Retina (tissue), 1 donor: ENCODE data around the gene PLCH2.

Experiments
- DNase-seq: peaks from one replicate; pipeline ENCODE4 v3.0.0-alpha.2; 2016

Gene PLCH2

DNA sequence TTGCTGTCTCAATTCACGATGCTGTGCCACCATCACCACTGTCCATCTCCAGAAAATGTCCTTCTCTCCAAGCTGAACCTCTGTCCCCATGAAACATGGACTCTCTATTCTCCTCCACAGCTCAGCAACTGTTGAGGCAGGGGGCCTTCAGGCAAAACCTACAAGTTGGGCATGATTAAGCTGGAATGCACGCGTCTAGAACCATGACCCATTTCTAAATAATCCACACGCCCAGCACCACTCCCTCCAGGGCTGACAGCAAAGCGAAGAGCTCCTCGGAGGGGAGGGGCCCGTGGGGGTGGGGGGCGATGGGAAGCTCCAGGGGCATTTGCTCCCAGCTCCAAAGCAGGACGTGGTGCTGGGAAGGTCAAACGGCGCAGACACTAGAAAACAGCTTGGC is 57.3 kb downstream of the PLCH2 start:
- DNase-seq = no peak

DNA sequence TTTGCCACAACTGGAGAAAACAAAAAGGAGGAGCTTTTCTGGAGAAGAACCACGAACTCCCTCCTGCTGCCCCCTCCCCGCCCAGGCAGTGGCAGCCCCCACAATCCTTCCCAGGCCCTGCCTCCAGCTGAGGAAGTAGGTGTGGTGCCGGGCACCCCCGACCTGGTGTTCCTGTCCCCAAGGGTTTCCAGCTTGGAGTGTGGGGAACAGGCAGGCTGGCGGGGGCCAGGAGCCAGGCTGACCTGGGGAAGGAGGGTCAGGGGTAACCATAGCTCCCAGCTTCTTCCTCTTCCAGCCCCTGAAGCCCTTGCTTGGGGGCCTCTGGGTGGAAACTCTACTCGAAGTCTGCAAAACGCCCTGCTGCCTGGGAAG is 58.2 kb downstream of the PLCH2 start:
- no peak for DNase-seq

DNA sequence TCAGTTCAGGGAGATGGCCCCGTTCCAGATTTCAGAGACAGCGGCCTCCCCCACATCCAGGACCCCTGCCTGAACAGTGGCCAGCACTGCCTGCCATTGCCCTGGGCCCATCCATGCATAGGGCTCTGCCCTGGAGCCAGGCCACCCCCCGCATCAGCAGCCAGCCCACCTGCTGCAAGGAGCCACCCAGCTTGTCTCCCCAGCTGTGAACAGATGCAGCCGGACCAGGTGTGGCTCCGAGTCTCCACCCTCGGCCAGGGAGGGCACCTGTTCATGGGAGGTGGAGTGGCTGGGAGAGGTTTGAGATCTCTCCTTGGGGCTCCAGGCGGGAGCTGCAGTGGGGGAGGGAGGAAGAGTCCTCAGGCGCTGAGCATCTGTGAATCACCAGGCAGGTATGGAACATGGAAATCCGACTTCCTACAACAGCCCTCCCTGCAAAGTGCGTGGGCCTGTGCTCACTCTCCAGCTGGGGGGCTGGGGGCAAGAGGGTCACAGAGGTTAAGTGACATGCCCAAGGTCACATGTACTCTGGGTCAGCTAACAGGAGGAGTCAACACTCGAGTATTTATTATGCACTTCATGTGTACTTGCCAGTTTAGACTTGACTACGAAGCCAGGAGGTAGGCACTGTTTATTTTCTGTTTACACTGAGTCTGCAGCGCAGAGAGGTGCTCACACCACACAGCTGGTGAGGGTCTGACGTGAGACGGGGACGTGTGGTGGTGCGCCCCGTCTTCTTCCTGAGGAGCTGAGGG is 58.8 kb downstream of the PLCH2 start:
- DNase-seq = peak; percentile 44

DNA sequence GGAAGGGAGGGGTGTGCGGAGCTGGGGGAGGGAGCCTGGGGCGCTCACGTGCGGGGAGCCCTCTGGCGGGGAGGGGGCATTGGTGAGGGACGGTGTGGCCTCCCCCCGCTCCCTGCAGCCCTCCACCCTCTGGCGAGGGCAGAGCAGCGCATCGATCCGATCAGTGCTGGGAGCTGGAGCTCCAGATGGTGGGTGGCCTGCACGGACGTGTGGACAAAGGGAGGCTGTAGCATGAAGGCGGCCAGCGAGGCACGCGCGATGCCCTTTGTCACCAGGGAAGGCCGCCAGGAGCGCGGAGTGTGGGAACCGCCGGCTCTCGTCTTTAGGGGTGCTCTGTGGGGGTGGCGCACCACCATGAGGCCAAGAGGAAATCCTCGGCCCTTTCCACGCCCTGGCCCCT is 59.4 kb downstream of the PLCH2 start:
- DNase-seq = peak; percentile 81

DNA sequence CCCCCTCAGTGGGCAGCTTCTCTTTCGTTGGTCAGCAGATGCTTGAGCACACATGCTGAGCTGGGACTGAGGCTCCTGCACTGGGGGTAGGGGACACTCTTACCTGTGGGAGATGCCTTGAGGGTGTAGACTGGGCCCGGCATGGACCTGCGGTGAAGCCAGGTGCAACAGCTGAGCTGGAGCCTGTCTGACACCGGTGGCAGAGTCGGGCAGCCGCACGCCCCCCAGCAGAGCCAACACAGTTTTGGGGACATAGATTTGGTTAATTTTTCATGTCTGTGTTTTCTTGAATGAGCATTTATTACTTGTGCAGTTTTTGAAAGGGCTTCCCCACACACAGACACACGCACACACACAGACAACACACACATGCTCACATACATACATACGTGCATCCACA is 59.9 kb downstream of the PLCH2 start:
- peak; percentile 43 for DNase-seq

DNA sequence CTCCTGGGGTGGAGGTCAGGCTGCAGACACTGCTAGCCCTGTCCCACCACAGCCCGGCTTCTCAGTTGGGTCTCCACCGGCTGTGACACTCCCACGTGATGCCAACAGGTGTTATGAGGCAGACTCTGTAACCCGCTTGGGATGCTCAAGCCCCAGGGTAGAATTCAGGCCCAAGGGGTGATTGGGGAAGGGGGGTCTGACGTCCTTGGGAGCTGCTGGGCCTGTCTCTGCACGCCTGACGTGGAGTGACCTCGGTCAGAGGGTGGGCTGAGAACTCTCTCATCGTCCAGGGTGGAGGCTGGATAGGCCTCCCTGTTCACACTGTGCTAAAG is 61.7 kb downstream of the PLCH2 start:
- no peak for DNase-seq

DNA sequence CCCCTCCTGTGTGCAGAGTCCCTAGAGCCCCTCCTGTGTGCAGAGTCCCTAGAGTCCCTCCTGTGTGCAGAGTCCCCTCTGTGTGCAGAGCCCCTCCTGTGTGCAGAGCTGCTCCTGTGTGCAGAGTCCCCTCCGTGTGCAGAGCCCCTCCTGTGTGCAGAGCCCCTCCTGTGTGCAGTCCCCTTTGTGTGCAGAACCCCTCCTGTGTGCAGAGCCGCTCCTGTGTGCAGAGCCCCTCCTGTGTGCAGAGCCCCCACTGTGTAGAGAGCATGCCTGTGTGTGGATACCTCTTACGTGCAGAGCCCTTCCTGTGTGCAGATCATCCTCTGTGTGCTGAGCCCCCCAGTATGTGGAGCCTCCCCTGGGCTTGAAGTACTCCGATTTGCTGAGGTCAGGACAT is 62.3 kb downstream of the PLCH2 start:
- no peak for DNase-seq

DNA sequence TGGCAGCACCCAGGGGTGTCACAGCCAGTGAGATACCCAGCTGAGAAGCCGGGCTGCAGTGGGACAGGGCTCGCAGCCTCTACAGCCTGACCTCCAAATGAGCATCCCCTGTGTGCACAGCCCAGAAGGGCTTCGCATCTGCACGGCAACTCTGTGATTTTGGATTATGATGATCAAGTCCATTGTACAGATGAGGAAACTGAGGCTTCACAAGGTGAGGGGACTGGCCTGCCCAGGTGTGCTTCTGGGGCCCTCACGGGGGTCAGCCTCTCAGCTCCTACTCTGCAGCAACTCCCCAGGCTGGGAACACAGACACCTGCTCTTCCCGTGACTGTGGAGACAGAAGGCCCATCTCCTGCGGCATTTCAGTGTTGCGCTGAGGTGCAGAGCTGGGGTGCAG is 62.8 kb downstream of the PLCH2 start:
- DNase-seq = peak; percentile 3

DNA sequence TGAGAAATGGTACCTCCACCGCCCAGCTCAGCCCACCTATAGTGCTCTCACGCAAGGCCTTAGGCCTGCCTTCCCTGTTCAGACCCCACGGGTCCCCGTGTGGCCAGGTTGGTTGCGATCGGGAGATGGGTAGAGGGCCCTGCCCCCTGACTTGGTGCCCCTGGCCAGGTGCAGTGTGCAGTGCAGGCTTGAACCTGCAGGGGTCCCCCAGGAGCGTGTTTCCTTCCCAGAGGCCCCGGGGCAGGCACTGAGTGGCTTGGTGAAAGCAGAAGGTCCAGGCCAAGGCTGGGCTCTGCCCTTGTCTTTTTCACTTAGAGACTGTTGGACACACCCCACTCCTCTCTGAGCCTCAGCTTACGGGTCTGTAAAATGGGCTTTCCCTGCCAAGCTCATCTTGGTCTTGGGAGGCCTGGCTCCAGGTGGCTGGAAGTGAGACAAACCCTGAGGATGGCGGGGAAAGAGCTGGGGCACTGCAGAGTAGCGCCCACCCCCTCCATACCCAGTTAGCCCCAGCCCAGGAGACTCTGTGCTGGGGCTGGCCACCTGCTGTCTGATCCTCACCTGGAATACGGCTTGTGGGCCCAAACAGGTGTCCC is 63.3 kb downstream of the PLCH2 start:
- peak; percentile 33 for DNase-seq

DNA sequence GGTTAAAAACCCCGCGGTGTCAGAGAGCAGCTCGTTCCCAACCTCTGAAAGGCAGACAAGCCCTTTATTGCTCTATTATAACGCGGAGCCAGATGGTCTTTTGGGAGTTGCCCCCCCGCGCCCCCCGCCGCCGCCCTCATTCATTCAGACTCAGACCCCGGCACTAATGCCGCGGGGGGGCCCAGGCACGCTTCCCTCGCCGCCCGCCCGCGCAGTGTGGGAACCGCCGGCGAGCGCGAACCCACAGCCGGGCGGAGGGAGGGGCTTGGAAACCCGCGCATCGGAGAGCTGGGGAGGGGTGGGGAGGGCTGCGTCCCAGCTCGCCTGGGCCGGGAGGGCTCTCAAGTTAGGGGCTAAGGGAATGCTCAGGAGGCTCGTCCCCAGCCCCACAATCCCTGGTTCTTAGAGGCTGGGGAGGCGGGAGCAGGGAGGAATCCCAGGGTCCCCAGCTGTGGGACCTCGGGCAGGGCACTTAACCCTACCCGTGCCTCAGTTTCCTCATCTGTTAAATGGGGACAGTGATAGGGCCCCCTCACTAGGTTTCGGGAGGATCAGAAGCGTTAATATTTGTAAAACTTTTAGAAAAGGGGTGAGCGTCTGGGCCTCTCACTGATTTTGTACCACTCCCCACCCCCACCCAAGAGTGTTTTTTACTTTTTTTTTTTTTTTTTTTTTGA is 64.9 kb downstream of the PLCH2 start:
- peak; percentile 76 for DNase-seq

DNA sequence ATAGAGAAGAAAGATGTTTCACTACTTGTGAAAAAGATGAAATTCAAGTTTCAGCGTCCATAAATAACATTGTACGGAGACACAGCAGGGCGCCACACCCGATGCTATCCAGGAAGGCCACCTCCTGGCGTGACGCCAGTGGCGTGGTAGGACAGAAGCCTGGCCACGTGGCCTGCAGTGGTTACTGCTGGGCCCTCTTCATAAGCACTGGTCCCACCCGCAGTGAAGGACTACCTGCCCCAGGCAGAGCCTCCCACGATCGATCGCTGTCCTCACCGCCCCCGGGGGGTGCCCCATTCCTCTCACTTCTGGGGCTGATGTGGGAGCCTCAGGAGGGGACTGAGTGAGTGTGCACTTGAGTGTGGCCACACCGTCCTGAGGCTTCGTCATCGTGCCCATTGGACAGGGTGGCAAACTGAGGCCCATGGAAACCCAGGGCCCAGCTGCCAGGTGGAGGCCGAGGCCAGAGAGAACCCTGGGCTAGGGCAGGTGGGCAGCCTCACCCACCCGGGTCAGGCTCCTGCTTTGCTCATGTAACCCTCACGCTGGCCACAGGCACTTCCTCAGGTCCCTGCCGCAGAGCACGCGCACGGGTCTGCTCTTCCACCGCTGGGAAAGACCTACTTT is 65.6 kb downstream of the PLCH2 start:
- peak; percentile 44 for DNase-seq

DNA sequence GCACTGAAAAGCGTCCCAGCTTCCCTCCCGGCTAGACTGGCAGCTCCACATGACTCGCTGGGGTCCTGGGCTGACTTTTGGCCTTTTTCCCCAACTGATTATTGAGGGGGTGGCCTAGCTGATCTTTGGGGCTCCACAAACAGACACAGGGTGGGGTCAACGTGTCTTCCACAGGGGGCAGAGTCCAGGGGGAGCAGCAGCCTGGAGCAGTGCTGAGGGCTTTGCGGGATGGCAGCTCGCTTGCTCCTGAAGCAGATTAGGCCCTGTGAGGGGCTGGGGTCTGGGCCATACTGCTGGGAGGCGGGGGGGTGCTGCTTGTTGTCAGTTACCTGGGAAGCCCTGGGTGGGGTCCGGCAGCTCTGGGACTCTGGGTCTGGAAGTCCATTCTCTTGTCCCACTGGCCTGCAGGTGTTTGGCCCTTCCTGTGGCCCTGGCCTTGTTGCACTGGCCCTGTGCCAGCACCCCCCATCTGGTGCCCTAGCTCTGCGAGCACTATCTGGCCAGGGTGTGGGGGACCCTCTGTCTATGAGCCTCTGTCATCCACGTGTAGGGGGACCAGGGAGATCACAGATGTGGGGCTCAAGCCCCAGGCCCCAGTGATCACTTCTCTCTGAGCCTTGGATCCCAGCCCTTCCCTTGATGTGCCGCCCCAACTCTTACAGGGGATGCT is 66.3 kb downstream of the PLCH2 start:
- DNase-seq = no peak

DNA sequence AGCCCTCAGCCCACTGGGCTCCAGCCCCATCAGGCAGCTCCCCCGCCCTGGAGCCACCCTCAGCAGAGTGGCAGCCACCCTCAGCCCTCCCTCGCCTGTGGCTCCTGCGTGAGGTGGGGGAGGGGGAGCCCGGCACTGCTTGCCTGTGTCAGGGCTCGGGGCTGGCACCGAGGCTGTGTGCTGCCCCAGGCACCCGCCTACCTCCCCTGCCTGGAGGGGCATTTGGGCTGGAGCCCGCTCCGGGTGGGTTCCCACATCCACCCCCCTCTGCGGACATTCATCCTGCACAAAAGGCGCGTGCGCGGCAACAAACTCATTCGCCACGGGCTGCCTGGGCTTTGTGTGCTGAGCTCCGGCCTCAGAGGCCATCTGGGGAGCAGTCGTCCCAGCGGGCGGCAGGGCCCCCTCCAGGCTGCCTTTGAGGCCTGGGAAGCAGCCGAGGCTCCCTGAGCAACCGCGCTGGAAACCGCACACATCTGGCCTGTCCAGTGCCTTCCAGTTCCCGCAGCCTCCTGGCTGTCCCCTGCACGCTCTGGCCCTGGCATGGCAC is 67.5 kb downstream of the PLCH2 start:
- peak; percentile 88 for DNase-seq

DNA sequence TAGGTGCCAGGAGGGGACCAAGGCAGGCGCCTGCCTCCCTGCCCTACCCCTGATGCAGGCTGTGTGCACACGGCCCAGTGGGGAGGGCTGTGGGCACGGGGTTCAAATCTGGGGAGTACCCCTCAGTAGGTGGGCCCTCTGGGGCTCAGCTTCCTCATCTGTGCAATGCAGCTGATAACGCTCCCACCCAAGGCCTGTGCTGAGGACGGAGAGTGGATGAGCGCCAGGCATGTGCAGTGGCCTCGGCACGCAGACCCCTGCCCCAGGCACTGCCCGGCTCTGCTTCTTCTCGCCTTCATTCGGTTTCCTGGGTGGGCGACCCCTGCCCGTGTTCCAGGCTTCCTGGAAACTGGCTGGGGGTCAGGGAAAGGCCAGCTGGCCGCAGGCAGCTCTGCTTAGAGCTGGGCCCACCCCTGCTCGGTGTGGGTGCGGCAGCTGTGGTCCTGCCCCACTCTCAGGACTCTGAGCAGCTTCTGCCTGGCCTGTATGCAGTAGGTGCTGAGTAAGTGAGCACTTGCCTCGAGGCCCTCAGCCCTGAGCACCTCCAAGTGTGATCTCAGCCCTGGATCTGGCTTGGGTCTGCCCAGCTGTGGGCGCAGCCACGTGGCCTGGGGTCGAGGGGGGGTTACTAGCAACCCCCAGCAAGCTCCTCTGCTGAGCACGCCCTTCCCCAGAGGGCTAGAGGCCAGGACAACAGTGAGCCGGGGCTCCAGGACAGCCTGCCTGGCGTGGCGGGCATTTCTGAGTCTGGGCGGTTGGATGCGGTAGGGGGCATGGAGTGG is 68.2 kb downstream of the PLCH2 start:
- peak; percentile 79 for DNase-seq

DNA sequence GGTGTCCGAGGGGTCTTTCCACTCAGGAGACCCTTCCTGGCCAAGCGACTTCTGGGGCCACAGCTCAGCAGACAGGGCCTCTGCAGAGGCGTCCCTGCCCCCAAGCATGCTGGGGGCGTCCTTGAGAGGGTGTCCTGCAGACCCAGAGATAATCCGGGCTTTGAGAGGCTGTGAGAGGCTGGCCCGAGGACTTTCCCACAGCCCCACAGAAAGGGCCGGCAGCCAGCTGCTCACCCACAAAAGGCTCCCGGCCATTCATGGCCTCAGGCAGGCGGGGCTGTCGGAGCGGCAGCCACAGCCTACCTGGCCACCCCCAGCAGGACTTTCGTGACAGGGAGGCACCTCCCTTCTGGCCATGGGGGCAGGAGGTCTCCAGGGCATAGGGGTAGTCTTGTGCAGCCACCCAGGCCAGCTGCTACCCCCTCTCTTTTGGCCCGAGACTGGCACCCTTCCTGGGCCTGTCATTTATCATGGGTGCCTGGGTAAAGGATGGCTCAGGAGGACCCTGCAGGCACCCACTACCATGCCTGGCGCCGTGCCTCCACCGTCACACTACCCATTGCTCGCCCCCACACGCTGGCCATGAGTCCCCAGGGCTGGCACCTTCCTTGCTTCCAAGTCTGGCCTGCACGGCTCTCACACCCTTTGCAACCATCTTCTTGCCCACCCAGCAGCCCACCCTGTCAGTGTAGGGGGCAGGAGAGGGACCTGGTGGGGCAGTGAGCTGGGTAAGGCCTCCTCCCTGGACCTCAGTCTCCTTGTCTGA is 69.0 kb downstream of the PLCH2 start:
- peak; percentile 75 for DNase-seq

DNA sequence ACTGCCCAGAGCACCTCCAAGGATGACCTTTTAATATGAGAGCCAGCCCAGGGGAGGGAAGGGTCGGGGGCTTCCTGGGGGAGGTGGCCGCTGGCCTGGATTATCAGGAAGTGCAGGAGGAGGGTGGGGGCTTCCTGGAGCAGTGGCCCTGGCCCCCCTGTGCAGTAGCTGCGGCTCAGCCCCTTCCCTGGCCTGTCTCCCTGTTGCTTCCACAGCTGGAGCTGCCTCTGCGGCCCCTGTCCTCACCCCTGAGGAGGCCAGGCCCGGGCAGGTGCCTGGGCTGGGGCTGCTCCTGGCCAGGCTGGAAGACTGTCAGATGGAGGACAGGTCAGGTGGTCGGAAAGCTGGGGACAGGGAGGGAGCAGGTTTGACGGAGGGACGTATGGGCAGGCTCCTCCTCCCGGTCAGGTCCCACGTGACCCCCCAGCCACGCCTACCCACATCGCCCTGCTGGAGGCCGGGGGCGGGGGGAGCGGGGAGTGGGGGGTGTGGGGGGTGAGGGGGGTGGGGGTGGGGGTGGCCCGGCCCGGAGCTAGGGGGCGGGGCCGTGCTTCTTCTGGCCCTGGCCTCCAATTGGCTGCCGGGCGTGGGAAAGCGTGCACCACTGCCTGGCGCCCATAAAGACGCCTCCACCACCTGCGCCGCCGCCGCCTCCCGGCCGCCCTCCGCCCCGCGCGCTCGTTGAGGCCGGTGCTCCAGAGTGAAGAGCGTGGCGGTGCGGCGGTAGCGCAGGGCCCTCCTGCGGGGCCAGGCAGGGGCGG is 69.8 kb downstream of the PLCH2 start:
- peak; percentile 84 for DNase-seq

DNA sequence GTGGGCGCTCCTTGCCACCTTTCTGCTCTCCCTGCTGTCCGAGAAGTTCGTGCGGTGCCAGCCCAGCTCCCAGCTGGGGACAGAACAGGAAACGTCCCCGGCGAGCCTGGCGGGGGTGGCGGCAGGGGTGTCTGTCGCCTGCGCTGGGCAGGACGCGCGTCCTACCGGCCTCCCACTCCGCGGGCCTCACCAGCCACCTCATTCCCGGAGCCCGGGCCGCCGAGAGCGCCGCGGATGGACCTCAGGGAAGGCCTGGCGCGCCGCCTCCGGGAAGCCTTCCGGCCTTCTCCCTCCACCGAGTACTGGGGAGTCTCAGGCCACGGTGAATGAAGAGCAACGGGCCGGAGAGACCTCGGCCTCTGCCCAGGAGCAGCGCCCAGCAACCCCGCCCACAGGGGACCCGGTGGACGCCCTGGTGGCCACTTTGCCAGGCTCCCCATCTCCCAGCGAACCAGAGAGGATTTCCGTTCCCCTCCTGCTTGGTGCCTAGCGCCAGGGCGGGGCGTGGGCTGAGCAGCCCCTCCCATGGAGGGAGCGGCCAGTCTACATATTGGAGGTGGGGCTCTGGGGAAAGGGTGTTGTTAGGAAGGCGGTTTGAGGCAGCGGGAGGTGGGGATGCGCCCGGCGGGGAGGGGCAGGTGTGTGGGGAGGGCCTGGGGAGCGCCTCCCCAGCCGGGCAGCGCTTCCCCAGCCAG is 70.6 kb downstream of the PLCH2 start:
- DNase-seq = peak; percentile 81

DNA sequence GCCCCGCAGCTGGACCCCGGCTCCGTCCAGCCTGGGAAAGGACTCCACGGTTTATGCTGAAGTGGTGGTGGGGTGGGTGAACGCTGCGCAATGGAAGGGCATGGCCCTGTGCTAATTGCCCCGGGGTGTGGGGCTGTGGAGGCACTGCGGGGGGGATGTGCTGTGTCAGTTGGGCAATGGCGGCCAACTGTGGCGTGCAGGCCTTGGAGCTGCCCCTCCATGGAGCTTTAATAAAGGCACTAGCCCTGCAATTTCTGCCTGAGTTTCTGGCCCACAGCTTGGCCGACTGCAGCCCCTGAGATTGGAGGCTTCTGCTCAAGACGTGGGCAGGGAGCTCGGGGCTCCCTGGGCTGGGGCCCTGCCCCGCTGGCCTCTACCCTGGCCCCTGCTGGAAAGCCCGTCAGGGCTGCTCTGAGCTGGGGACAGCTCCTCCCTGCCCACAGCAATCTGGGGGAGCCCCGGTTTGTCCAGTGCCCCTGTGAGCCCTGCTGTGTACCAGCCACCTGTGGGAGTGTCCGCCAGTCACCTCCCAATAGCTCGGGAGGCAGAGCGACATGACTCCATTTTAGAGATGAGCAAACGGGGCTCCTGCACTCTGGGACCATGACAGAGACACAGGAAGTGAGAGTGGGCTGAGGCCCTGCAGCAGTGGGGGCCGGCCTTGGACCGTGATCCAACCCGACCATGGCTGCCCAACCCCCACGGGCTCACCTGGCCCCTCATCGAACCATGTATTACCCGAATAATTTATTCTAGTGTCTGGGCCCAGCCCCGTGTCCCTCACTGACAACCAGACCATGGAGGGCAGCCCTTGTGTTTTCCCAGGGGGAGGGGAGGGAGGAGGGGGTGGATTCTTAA is 71.3 kb downstream of the PLCH2 start:
- peak; percentile 55 for DNase-seq

DNA sequence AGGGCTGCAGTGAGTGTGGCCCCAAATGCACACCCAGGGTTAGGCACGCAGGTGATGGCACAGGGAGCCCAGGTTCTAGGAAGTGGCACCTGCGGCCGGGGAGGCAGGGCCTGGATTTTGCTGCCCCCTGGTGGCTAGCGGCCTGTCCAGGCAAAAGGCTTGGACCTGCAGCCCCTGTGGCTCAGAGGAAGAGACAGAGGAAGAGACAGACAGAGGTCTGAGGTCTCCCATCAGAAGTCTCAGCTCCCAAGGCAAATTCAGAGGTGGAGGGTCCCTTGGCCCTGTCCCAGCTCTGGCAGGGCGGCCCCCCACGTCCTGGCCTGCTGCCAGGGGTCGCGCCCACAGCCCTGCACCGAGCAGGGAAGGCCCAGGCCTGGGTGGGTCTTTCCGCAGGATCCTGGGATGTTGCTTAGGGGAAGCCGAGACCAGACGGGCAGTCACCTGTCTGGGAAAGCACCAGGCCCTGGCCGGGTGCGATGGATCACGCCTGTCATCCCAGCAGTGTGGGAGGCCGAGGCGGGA is 72.0 kb downstream of the PLCH2 start:
- DNase-seq = peak; percentile 85
